T-helper 2 cell treated with Interferon-gamma antibody and Interleukin-4, amounts not matched to agents 5 μg/mL and 100 μg/mL, for 36 hours (primary cell): ENCODE data around the gene ANP32D.
"Not testable (repeated sequence)": the region's sequence is repeated elsewhere in the genome, so short reads cannot be mapped to it uniquely, and the experiment has no call there.

Experiments
- DNase-seq: peaks from one replicate; pipeline ENCODE4 v3.0.0; 2021; ENCODE audit warnings: low spot score
- H3K27ac Mint-ChIP-seq: one replicate; pipeline ENCODE4 v1.8.0; 2021; ENCODE audit warnings: mild to moderate bottlenecking, mixed read lengths
- H3K27me3 Mint-ChIP-seq: one replicate; pipeline ENCODE4 v1.8.0; 2021; ENCODE audit warnings: low read depth, mixed read lengths
- H3K36me3 Mint-ChIP-seq: one replicate; pipeline ENCODE4 v1.8.0; 2021; ENCODE audit warnings: low read depth, mixed read lengths
- H3K4me1 Mint-ChIP-seq: one replicate; pipeline ENCODE4 v1.8.0; 2021; ENCODE audit warnings: low read depth, mixed read lengths
- H3K4me3 Mint-ChIP-seq: one replicate; pipeline ENCODE4 v1.8.0; 2022; ENCODE audit warnings: mild to moderate bottlenecking, moderate library complexity, mixed read lengths
- H3K9me3 Mint-ChIP-seq: one replicate; pipeline ENCODE4 v1.8.0; 2021; ENCODE audit warnings: mixed read lengths

Gene ANP32D

GRCh38 chr12:48473061-48473460 lies 702 bp downstream of the ANP32D start:
- Mint-ChIP-seq H3K4me1 (no peaks in the 10 kb centered on the region), H3K4me3 (no peak overlapping the region)

DNA sequence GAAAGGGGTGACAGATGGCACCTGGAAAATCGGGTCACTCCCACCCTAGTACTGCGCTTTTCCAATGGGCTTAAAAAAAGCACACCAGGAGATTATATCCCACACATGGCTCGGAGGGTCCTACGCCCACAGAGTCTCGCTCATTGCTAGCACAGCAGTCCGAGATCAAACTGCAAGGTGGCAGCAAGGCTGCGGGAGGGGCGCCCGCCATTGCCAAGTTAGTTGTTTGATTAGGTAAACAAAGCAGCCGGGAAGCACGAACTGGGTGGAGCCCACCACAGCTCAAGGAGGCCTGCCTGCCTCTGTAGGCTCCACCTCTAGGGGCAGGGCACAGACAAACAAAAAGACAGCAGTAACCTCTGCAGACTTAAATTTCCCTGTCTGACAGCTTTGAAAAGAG lies 2.1 kb downstream of the ANP32D start:
- not testable (repeated sequence) for H3K4me3 Mint-ChIP-seq, DNase-seq, H3K27me3 Mint-ChIP-seq, H3K4me1 Mint-ChIP-seq, H3K36me3 Mint-ChIP-seq, H3K27ac Mint-ChIP-seq
- H3K9me3 Mint-ChIP-seq: peaks cover 28% of the 10 kb centered on the region

More at GRCh38 chr12:48473061-48473460, 702 bp downstream of the ANP32D start:
- Mint-ChIP-seq H3K27me3 (no peaks in the 10 kb centered on the region), H3K9me3 (peaks cover 38% of the 10 kb centered on the region), H3K36me3 (no peaks in the 10 kb centered on the region), H3K27ac (no peak overlapping the region)
- DNase-seq: no peak

GRCh38 chr12:48482198-48482597 lies 9.8 kb downstream of the ANP32D start, which contains the start of gene C12orf54:
C12orf54 (plus strand) TSS chr12:48482498; CDS start chr12:48483297, 799 bp downstream.
- Mint-ChIP-seq H3K4me3 (no peak within 1 kb of the TSS), H3K27me3 (no peaks in the 10 kb centered on the region), H3K27ac (peak within 1 kb of the TSS; percentile 9), H3K4me1 (peaks cover 1% of the 10 kb centered on the region), H3K36me3 (no peaks in the 10 kb centered on the region), H3K9me3 (peaks cover 4% of the 10 kb centered on the region)
- no peak for DNase-seq

- Mint-ChIP-seq H3K27me3 (no peaks in the 10 kb centered on the region), H3K27ac (no peak overlapping the region), H3K4me3 (no peak overlapping the region), H3K9me3 (peaks cover 4% of the 10 kb centered on the region), H3K4me1 (peaks cover 1% of the 10 kb centered on the region), H3K36me3 (no peaks in the 10 kb centered on the region)
- DNase-seq: no peak
Measured at GRCh38 chr12:48482930-48483329, 10.6 kb downstream of the ANP32D start.

DNA sequence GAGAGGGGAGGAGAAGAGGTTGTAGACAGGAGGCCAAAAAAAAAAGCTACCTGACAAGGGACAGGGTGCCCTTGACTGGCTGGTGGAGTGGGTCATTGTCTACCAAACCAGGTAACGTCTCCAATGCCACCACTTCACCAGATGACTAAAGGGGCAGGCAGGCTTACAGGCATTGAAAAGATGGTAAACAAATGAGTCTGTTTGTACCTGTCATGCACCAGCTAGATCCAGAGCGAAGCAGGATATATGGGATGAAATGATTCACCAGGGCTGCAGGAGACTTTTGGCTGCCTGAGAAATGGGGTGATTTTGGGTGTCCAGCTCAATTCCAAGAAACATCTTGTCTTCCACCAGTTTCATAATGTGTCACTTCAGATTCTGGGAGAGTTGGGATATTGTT lies 13.9 kb downstream of the ANP32D start:
- no peak overlapping the region for H3K4me3 Mint-ChIP-seq
- no peaks in the 10 kb centered on the region for H3K9me3 Mint-ChIP-seq
- H3K36me3 Mint-ChIP-seq: no peaks in the 10 kb centered on the region
- H3K27ac Mint-ChIP-seq: no peak overlapping the region
- DNase-seq: no peak
- H3K27me3 Mint-ChIP-seq: no peaks in the 10 kb centered on the region
- H3K4me1 Mint-ChIP-seq: no peaks in the 10 kb centered on the region

DNA sequence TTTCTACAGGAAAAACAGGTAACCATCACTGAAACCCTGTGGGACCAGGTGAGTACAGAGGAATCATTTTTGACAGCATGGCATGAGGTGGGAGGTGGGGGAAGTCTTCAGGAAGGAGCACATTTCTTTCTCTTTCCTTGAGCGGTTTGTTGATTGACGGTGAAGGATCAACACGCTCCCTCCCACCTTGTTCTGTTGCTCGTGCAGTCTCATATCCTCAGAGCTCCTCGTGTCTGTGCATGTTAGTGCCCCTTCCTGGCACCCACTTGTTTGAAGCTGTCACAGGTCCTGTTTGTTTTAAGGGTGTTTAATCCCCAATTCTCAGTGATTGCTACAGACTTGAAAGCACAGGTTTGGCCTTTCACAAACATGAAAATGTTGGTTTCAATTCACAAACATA lies 14.3 kb downstream of the ANP32D start:
- Mint-ChIP-seq H3K9me3 (no peaks in the 10 kb centered on the region), H3K27ac (no peak overlapping the region), H3K27me3 (no peaks in the 10 kb centered on the region), H3K4me1 (no peaks in the 10 kb centered on the region), H3K36me3 (no peaks in the 10 kb centered on the region), H3K4me3 (no peak overlapping the region)
- DNase-seq: no peak

- no peaks in the 10 kb centered on the region for H3K4me1 Mint-ChIP-seq
- H3K36me3 Mint-ChIP-seq: no peaks in the 10 kb centered on the region
- H3K9me3 Mint-ChIP-seq: no peaks in the 10 kb centered on the region
- no peaks in the 10 kb centered on the region for H3K27me3 Mint-ChIP-seq
- H3K27ac Mint-ChIP-seq: no peak overlapping the region
- DNase-seq: no peak
- no peak overlapping the region for H3K4me3 Mint-ChIP-seq
Measured at GRCh38 chr12:48489012-48489411, 16.7 kb downstream of the ANP32D start.

DNA sequence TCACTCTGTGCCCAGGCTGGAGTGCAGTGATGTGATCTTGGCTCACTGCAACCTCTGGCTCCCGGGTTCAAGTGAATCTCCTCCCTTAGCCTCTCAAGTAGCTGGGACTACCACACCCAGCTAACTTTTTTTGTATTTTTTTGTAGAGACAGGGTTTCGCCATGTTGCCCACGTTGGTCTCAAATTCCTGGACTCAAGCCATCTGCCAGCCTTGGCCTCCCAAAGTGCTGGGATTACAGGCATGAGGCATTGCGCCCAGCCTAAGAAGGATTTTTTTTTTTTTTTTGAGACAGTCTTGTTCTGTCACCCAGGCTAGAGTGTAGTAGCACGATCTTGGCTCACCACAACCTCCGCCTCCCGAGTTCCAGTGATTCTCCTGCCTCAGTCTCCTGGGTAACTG lies 17.1 kb downstream of the ANP32D start:
- H3K27ac Mint-ChIP-seq: not testable (repeated sequence)

DNA sequence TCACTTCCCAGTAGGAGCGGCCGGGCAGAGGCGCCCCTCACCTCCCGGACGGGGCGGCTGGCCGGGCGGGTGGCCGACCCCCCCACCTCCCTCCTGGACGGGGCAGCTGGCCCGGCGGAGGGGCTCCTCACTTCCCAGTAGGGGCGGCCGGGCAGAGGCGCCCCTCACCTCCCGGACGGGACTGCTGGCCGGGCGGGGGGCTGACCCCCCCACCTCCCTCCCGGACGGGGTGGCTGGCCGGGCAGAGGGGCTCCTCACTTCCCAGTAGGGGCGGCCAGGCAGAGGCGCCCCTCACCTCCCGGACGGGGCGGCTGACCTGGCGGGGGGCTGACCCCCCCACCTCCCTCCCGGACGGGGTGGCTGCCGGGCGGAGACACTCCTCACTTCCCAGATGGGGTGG lies 27.9 kb downstream of the ANP32D start:
- not testable (repeated sequence) for H3K27ac Mint-ChIP-seq, H3K36me3 Mint-ChIP-seq, H3K4me3 Mint-ChIP-seq, H3K27me3 Mint-ChIP-seq, H3K9me3 Mint-ChIP-seq, DNase-seq, H3K4me1 Mint-ChIP-seq

More for the DNA sequence above, 17.1 kb downstream of the ANP32D start:
- H3K27me3 Mint-ChIP-seq, H3K36me3 Mint-ChIP-seq, DNase-seq, H3K4me1 Mint-ChIP-seq, H3K9me3 Mint-ChIP-seq, H3K4me3 Mint-ChIP-seq: not testable (repeated sequence)

GRCh38 chr12:48506836-48507235 lies 34.5 kb downstream of the ANP32D start:
- not testable (repeated sequence) for H3K27ac Mint-ChIP-seq, H3K4me3 Mint-ChIP-seq, H3K36me3 Mint-ChIP-seq, DNase-seq, H3K4me1 Mint-ChIP-seq
- peaks cover 13% of the 10 kb centered on the region for H3K9me3 Mint-ChIP-seq
- H3K27me3 Mint-ChIP-seq: peaks cover 11% of the 10 kb centered on the region

- Mint-ChIP-seq H3K27me3 (peaks cover 7% of the 10 kb centered on the region), H3K27ac (no peak overlapping the region), H3K4me3 (no peak overlapping the region), H3K9me3 (peaks cover 13% of the 10 kb centered on the region), H3K4me1 (no peaks in the 10 kb centered on the region), H3K36me3 (no peaks in the 10 kb centered on the region)
- no peak for DNase-seq
Measured at GRCh38 chr12:48508987-48509386, 36.6 kb downstream of the ANP32D start.

DNA sequence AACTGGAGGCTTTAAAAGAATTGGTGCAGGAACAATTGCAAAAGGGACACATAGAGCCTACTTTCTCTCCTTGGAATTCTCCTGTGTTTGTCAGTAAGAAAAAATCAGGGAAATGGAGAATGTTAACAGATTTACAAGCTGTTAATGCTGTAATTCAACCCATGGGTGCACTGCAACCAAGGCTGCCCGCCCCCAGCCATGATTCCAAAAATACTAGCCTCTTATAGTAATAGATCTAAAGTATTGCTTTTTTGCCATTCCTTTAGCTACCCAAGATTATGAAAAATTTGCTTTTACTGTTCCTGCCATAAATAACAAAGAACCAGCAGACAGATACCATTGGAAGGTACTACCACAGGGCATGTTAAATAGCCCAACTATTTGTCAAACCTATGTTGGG lies 37.8 kb downstream of the ANP32D start:
- H3K27ac Mint-ChIP-seq: no peak overlapping the region
- H3K9me3 Mint-ChIP-seq: peaks cover 13% of the 10 kb centered on the region
- H3K4me3 Mint-ChIP-seq: no peak overlapping the region
- no peaks in the 10 kb centered on the region for H3K36me3 Mint-ChIP-seq
- peaks cover 2% of the 10 kb centered on the region for H3K27me3 Mint-ChIP-seq
- no peak for DNase-seq
- H3K4me1 Mint-ChIP-seq: no peaks in the 10 kb centered on the region

GRCh38 chr12:48512855-48513254 lies 40.5 kb downstream of the ANP32D start:
- Mint-ChIP-seq H3K27me3 (no peaks in the 10 kb centered on the region), H3K4me1 (no peaks in the 10 kb centered on the region), H3K4me3 (no peak overlapping the region), H3K9me3 (peaks cover 13% of the 10 kb centered on the region), H3K36me3 (no peaks in the 10 kb centered on the region), H3K27ac (no peak overlapping the region)
- no peak for DNase-seq

DNA sequence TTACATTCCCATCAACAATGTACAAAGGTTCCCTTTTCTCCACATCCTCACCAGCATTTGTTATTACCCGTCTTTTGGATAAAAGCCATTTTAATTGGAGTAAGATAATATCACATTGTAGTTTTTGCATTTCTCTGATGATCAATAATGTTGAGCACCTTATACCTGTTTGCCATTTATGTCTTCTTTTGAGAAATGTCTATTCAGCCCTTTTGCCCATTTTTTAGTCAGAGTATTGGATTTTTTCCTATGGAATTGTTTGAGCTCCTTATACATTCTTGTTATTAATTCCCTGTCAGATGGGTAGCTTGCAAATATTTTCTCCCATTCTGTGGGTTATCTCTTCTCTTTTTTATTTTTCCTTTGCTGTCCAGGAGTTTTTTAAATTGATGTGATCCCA lies 42.4 kb downstream of the ANP32D start:
- no peak overlapping the region for H3K27ac Mint-ChIP-seq
- no peak for DNase-seq
- H3K36me3 Mint-ChIP-seq: no peaks in the 10 kb centered on the region
- peaks cover 13% of the 10 kb centered on the region for H3K9me3 Mint-ChIP-seq
- H3K27me3 Mint-ChIP-seq: no peaks in the 10 kb centered on the region
- no peak overlapping the region for H3K4me3 Mint-ChIP-seq
- H3K4me1 Mint-ChIP-seq: no peaks in the 10 kb centered on the region

DNA sequence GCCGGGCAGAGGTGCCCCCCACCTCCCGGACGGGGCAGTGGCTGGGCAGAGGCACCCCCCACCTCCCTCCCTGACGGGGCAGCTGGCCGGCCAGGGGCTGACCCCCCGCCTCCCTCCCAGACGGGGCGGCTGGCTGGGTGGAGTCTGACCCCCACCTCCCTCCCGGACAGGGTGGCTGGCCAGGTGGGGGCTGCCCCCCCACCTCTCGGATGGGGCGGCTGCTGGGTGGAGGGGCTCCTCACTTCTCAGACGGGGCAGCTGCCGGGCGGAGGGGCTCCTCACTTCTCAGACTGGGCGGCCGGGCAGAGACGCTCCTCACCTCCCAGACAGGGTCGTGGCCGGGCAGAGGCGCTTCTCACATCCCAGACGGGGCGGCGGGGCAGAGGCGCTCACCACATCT lies 48.0 kb downstream of the ANP32D start:
- not testable (repeated sequence) for H3K27ac Mint-ChIP-seq, H3K4me3 Mint-ChIP-seq, H3K36me3 Mint-ChIP-seq, H3K4me1 Mint-ChIP-seq, H3K9me3 Mint-ChIP-seq, DNase-seq, H3K27me3 Mint-ChIP-seq
